Spleen (tissue), 11 donors: ENCODE results near the gene APBA3. TPM values are rescaled to one million over a fixed set of nuclear protein-coding genes. Genes with fewer than 3 reads are reported as not detected.

Experiments used
- DNase-seq: peaks from one replicate; pipeline ENCODE4 v3.0.0-alpha.2; 2020
- H3K27ac ChIP-seq, 8 donors: fragments of 200-600 bp; sonication (generic) in 7 of 8; 1 replicate in 4 of 8; 2 replicates in 4 of 8; pipeline versions ENCODE4 v1.5.0 to v1.8.0; 2016 to 2021; ENCODE audit warnings: inconsistent platforms in 4 of 8, mild to moderate bottlenecking in 4 of 8, moderate library complexity in 1 of 8
- H3K27me3 ChIP-seq, 7 donors: fragments of 200-600 bp; sonication (generic) in 6 of 7; replicated peaks in 1 of 7; 1 replicate in 4 of 7; 2 replicates in 3 of 7; pipeline versions ENCODE4 v1.5.0 to v1.8.0; 2016 to 2021; ENCODE audit warnings: inconsistent platforms in 3 of 7, mild to moderate bottlenecking in 1 of 7
- H3K36me3 ChIP-seq, 6 donors: fragments of 200-600 bp; sonication (generic) in 5 of 6; 1 replicate in 4 of 6; 2 replicates in 2 of 6; pipeline versions ENCODE4 v1.5.0 to v1.8.0; 2016 to 2021; ENCODE audit warnings: inconsistent platforms in 2 of 6
- H3K4me1 ChIP-seq, 6 donors: fragments of 200-600 bp; sonication (generic) in 5 of 6; 1 replicate in 3 of 6; 2 replicates in 3 of 6; pipeline versions ENCODE4 v1.5.0 to v1.8.0; 2016 to 2021; ENCODE audit warnings: inconsistent platforms in 3 of 6
- H3K4me3 ChIP-seq, 8 donors: fragments of 200-600 bp; sonication (generic) in 7 of 8; 1 replicate in 4 of 8; 2 replicates in 4 of 8; pipeline versions ENCODE4 v1.5.0 to v1.8.0; 2016 to 2021; ENCODE audit warnings: inconsistent platforms in 4 of 8, mild to moderate bottlenecking in 4 of 8, moderate library complexity in 2 of 8
- H3K9me3 ChIP-seq, 8 donors: fragments of 200-600 bp; sonication (generic) in 7 of 8; 1 replicate in 4 of 8; 2 replicates in 4 of 8; pipeline versions ENCODE4 v1.5.0 to v1.8.0; 2016 to 2021; ENCODE audit warnings: inconsistent platforms in 4 of 8
- POLR2A ChIP-seq, 3 donors: fragments of 450-650 bp; IDR thresholded peaks; one replicate each; pipeline ENCODE4 v1.5.1; 2017; ENCODE audit warnings: antibody characterized with exemption in 3 of 3, mild to moderate bottlenecking in 1 of 3
- POLR2AphosphoS5 ChIP-seq, 3 donors: sonication (generic); formaldehyde crosslinking; IDR thresholded peaks; one replicate each; pipeline ENCODE4 v1.5.1; 2017; ENCODE audit warnings: antibody characterized with exemption in 3 of 3
- WGBS, 5 donors: extraction: QIAGEN DNeasy Blood & Tissue Kit in 3 of 5; methylation state at CpG; one replicate each; pipeline versions ENCODE4 v1.1.5 to v1.1.7; 2013 to 2018; 5-methylcytosine and 5-hydroxymethylcytosine counted together
- intact Hi-C: fragments of 100-400 bp; cut with DNase I; formaldehyde crosslinking; loops from one replicate; pipeline ENCODE4 v1.15.0; 2023; ENCODE audit warnings: low total_unique reads
- polyA plus RNA-seq, 3 donors: library from polyadenylated mRNA; stranded (reverse); fragments of 200-250 nt; gene quantifications; one replicate each; pipeline ENCODE4 v1.2.1, GENCODE V29; 2013
- total RNA-seq, 7 donors: library from RNA; depleted of rRNA in 3 of 7; stranded (reverse); fragments of >200 nt in 3 of 7; fragmentation: NEBNext Ultra II Directional in 4 of 7; extraction: Animal tissue kit (Norgen Biotek cat#: 25700) in 4 of 7; gene quantifications; one replicate each; pipeline versions ENCODE4 v1.1.0 to v1.2.1, GENCODE V29; 2016 to 2021
- TF ChIP-seq, protein P1 (sequence below), 11 experiments: fragments of 200-600 bp in 7 of 11; fragments of 450-650 bp in 4 of 11; sonication (generic) in 4 of 11; IDR thresholded peaks in 8 of 11; conservative IDR thresholded peaks in 3 of 11; 1 replicate in 7 of 11; 2 replicates in 4 of 11; pipeline versions ENCODE4 v1.4.0 to v1.8.0; 2016 to 2021; ENCODE audit warnings: antibody characterized with exemption in 11 of 11, inconsistent platforms in 4 of 11, mild to moderate bottlenecking in 1 of 11
- donor health status: healthy with polysubstance abuse.
- donor health status: DM: no; HTN: no; CAD: no; lungs with moderate emphysema.
- donor health status: DM: no; HTN: no; CAD: no.
- donor health status: Bipolar disorder and iron deficiency.
- donor health status: healthy.
- donor health status: DM: no; HTN: no; CAD: no.
- donor health status: DM: yes; HTN: yes; CAD: no.

Gene APBA3
- total and polyA plus RNA-seq, 10 donors: 17.1 to 37.1 (median 31.9) TPM

DNA sequence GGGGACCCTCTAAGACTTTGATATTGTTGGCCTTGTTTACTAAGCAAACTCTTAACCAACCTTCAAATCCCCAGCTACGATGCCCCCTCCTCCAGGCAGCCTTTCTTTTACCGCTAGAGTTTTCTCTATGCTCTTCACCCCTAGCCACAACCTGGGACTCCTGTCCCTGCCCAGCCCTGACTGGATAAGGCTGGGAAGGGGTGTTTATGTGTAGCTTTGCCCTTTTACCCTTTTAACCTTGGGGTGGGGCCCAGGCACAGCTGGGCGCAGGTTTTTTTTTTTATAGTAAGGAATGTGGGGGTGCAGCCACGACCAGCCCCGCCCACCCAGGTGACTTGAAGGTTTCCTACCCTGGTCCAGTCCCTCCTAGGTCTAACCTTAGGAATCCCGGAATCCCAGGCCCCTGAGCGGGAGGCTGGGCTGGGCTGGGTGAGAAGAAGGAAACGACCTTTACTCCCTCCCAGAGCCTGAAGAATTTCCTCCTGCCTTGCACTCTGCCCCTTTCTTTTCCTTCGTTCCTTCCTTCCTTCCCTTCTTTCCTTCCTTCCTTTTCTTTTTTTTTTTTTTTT, 41.1 kb downstream of the APBA3 start:
- intact Hi-C loops: no loop called here
- WGBS, 5 donors: 25 to 33% (median 26%) methylated on average over 9 of the region's 9 CpGs

GRCh38 chr19:3719868-3720267, 41.6 kb downstream of the APBA3 start:
- no peak for DNase-seq
- Histone ChIP-seq H3K36me3 (no peaks in the 10 kb centered on the region), H3K27ac (no peak overlapping the region), H3K4me1 (peaks cover 4 to 33% (median 23%) of the 10 kb centered on the region in 6 donors), H3K9me3 (no peaks in the 10 kb centered on the region), H3K4me3 (no peak overlapping the region), H3K27me3 (peaks cover 0 to 66% (median 45%) of the 10 kb centered on the region in 7 donors)
- TF ChIP-seq, protein P1, sequence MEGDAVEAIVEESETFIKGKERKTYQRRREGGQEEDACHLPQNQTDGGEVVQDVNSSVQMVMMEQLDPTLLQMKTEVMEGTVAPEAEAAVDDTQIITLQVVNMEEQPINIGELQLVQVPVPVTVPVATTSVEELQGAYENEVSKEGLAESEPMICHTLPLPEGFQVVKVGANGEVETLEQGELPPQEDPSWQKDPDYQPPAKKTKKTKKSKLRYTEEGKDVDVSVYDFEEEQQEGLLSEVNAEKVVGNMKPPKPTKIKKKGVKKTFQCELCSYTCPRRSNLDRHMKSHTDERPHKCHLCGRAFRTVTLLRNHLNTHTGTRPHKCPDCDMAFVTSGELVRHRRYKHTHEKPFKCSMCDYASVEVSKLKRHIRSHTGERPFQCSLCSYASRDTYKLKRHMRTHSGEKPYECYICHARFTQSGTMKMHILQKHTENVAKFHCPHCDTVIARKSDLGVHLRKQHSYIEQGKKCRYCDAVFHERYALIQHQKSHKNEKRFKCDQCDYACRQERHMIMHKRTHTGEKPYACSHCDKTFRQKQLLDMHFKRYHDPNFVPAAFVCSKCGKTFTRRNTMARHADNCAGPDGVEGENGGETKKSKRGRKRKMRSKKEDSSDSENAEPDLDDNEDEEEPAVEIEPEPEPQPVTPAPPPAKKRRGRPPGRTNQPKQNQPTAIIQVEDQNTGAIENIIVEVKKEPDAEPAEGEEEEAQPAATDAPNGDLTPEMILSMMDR (IDR thresholded peaks at IDR 0.05 in 8 of 11, conservative IDR thresholded peaks at IDR 0.05 in 3 of 11): no peak
- TF ChIP-seq POLR2AphosphoS5 (IDR thresholded peaks at IDR 0.05) (no peak), POLR2A (IDR thresholded peaks at IDR 0.05) (no peak)
- intact Hi-C loops: no loop called here
- WGBS, 5 donors: 82 to 91% (median 88%) methylated on average over 4 of the region's 4 CpGs

More for the DNA sequence above, 41.1 kb downstream of the APBA3 start:
- no peak for DNase-seq
- no peaks in the 10 kb centered on the region for H3K36me3 ChIP-seq
- peaks cover 0 to 71% (median 45%) of the 10 kb centered on the region in 7 donors for H3K27me3 ChIP-seq
- H3K9me3 ChIP-seq: no peaks in the 10 kb centered on the region
- TF ChIP-seq POLR2AphosphoS5 (IDR thresholded peaks at IDR 0.05): no peak
- no peak for TF ChIP-seq POLR2A (IDR thresholded peaks at IDR 0.05)
- TF ChIP-seq, protein P1 (IDR thresholded peaks at IDR 0.05 in 8 of 11, conservative IDR thresholded peaks at IDR 0.05 in 3 of 11): no peak
- no peak overlapping the region for H3K27ac ChIP-seq
- H3K4me3 ChIP-seq: no peak overlapping the region
- H3K4me1 ChIP-seq: peaks cover 4 to 33% (median 23%) of the 10 kb centered on the region in 6 donors

DNA sequence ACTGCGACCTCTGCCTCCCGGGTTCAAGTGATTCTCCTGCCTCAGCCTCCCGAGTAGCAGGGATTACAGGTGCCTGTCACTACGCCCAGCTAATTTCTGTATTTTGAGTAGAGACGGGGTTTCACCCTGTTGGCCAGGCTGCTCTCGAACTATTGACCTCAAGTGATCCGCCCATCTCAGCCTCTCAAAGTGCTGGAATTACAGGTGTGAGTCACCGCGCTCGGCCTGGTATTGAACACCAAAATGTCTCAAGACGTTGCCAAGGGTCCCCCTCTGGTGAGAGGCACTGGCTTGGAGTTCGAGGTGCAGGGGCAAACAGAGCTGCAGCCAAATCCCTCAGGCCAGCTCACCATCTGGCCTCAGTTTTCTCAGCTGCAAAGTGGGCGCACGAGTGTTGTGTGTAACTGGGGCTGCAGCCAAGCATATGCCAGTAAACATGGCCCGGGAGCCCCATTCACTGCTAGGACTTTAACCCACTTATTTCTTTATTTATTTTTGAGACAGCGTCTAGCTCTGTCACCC, 45.3 kb downstream of the APBA3 start:
- Histone ChIP-seq H3K36me3 (no peaks in the 10 kb centered on the region), H3K4me1 (peaks cover 3 to 17% (median 12%) of the 10 kb centered on the region in 6 donors), H3K9me3 (no peaks in the 10 kb centered on the region), H3K4me3 (no peak overlapping the region), H3K27me3 (peaks cover 0 to 30% (median 22%) of the 10 kb centered on the region in 7 donors), H3K27ac (no peak overlapping the region)
- no peak for DNase-seq
- TF ChIP-seq POLR2A (IDR thresholded peaks at IDR 0.05) (no peak), POLR2AphosphoS5 (IDR thresholded peaks at IDR 0.05) (no peak)
- TF ChIP-seq, protein P1 (IDR thresholded peaks at IDR 0.05 in 8 of 11, conservative IDR thresholded peaks at IDR 0.05 in 3 of 11): no peak
- WGBS, 5 donors: 86 to 92% (median 87%) methylated on average over 14 to 16 of the region's 16 CpGs
- intact Hi-C loops: no loop called here
